22Rv1 (cell line): Measurements from ENCODE around the gene KSR2.
"Not testable (repeated sequence)": the region's sequence is repeated elsewhere in the genome, so short reads cannot be mapped to it uniquely, and the experiment has no call there.

Experiments used
- ZFX ChIP-seq: fragments of 450-650 bp; IDR thresholded peaks from 2 replicates; pipeline ENCODE4 v1.6.1; 2017; ENCODE audit warnings: antibody characterized with exemption, borderline replicate concordance
- TF ChIP-seq, protein P1 (sequence below): fragments of 450-650 bp; IDR thresholded peaks from 2 replicates; pipeline ENCODE4 v1.5.1; 2017; ENCODE audit warnings: mild to moderate bottlenecking

DNA sequence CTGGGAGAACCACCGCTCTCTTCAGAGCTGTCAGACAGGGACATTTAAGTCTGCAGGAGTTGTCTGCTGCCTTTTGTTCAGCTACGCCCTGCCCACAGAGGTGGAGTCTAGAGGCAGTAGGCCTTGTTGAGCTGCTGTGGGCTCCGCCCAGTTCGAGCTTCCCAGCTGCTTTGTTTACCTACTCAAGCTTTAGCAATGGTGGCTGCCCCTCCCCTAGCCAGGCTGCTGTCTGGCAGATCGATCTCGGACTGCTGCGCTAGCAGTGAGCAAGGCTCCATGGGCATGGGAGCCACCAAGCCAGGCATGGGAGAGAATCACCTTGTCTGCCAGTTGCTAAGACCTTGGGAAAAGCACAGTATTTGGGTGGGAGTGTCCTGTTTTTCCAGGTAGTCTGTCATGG is 340.1 kb downstream of the KSR2 start:
- TF ChIP-seq, protein P1, sequence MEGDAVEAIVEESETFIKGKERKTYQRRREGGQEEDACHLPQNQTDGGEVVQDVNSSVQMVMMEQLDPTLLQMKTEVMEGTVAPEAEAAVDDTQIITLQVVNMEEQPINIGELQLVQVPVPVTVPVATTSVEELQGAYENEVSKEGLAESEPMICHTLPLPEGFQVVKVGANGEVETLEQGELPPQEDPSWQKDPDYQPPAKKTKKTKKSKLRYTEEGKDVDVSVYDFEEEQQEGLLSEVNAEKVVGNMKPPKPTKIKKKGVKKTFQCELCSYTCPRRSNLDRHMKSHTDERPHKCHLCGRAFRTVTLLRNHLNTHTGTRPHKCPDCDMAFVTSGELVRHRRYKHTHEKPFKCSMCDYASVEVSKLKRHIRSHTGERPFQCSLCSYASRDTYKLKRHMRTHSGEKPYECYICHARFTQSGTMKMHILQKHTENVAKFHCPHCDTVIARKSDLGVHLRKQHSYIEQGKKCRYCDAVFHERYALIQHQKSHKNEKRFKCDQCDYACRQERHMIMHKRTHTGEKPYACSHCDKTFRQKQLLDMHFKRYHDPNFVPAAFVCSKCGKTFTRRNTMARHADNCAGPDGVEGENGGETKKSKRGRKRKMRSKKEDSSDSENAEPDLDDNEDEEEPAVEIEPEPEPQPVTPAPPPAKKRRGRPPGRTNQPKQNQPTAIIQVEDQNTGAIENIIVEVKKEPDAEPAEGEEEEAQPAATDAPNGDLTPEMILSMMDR = not testable (repeated sequence)
- not testable (repeated sequence) for TF ChIP-seq ZFX
